Measurements from ENCODE around the gene RIN3. TPM values are rescaled to one million over a fixed set of nuclear protein-coding genes. Genes with fewer than 3 reads are reported as not detected.

RIN3 gene
- total and polyA plus RNA-seq, 2 of the 4 experiments (the other 2 are of a cell fraction), result 2.5 to 11.1 TPM

DNA sequence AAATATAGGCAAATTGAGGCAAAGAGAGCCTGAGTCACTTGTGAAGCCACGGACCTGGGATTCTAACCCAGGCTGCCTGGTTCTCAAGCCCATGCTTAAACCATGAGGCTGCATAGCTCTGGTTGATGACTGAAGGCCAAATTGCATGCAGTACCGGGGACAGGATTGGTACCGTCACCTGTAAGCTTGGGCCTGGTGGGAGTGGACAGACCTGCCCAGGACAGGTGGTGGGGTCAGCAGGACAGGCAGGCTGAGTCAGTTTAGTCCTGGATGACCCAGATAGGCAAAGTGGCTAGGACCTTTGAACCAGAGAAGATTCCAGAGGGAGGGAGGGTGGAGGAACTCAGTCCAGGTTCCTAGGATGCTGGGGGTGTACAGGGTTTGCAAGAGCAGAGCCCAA is 25.8 kb downstream of the RIN3 start:
- H3K9me1 ChIP-seq (ENCODE audit: insufficient read depth, low read length), result peaks cover 20% of the 10 kb centered on the region
- TF ChIP-seq NFE2L2 (IDR thresholded peaks at IDR 0.05; ENCODE audit: low read depth, low read length) (no peak), BHLHE40 (IDR thresholded peaks at IDR 0.05; ENCODE audit: low read depth, low read length) (no peak), MAZ (IDR thresholded peaks at IDR 0.05; ENCODE audit: borderline replicate concordance, low read depth, low read length) (no peak), FOS (IDR thresholded peaks at IDR 0.05; ENCODE audit: low read depth, low read length) (no peak)
- peak overlapping the region; percentile 91 for H2AK9ac ChIP-seq (replicated peaks; ENCODE audit: low read depth, low read length, poor library complexity)
- H3K9me3 ChIP-seq (ENCODE audit: control insufficient read depth, insufficient read depth, low read length), result no peaks in the 10 kb centered on the region
- peak overlapping the region; percentile 94 for H4K91ac ChIP-seq (ENCODE audit: insufficient read depth, low read depth, low read length)
- H4K8ac ChIP-seq (ENCODE audit: low read depth in 2 of 2, low read length in 2 of 2), result peak overlapping the region; percentile 58 to 74; a peak in 3 of 4 replicates
- H2BK20ac ChIP-seq (ENCODE audit: low read depth, low read length), result peak overlapping the region; percentile 77
- peak overlapping the region; percentile 28 for H2AFZ ChIP-seq (replicated peaks; ENCODE audit: low read length, poor library complexity)
- no peak for ATAC-seq (ENCODE audit: low read depth)
- no peak overlapping the region for H3K9ac ChIP-seq (ENCODE audit: low read depth, low read length)
- no peak overlapping the region; the same call in 1 of the 2 replicates for H3K4me2 ChIP-seq (ENCODE audit: low read depth, low read length)
- peak overlapping the region; percentile 68; the same call in 2 of the 3 replicates for H2BK15ac ChIP-seq (ENCODE audit: low read depth, low read length)
- H4K5ac ChIP-seq (ENCODE audit: low read depth, low read length), result peak overlapping the region; percentile 31
- WGBS, 2 experiments (ENCODE audit: extremely low coverage in 2 of 2, insufficient read length in 1 of 2), result 38% methylated on average over 1 of the region's 3 CpGs; no CpG with 5 or more reads in 1 of the 2 experiments
- H3K4me1 ChIP-seq (ENCODE audit: control insufficient read depth, insufficient read depth, low read length), result peaks cover 17% of the 10 kb centered on the region
- H3K18ac ChIP-seq (ENCODE audit: low read depth, low read length), result peak overlapping the region; percentile 43
- H2BK5ac ChIP-seq (ENCODE audit: low read depth, low read length, poor library complexity, severe bottlenecking), result peak overlapping the region; percentile 91
- ChIA-PET CTCF (no interaction called here), POLR2A (ENCODE audit: unreplicated experiment) (no interaction called here)
- peaks cover 16% of the 10 kb centered on the region for H4K20me1 ChIP-seq (ENCODE audit: insufficient read depth, low read length)
- peak overlapping the region; percentile 97 for H2AK5ac ChIP-seq (ENCODE audit: low read depth, low read length)
- H3K4ac ChIP-seq (ENCODE audit: low read depth, low read length), result peak overlapping the region; percentile 84
- peak overlapping the region; percentile 89 for H2BK120ac ChIP-seq (ENCODE audit: low read depth, low read length)
- peak overlapping the region; percentile 61 for H3K14ac ChIP-seq (replicated peaks; ENCODE audit: low read depth, low read length)
- in situ Hi-C loops (cut with MboI; ENCODE audit: low sequenced_read_pairs) (no loop called here), intact Hi-C loops (cut with micrococcal nuclease) (no loop called here), dilution Hi-C loops (cut with HindIII; ENCODE audit: low sequenced_read_pairs, unreplicated experiment) (no loop called here)
- DNase-seq, result peak; percentile 19
- H3K36me3 ChIP-seq (ENCODE audit: control insufficient read depth, insufficient read depth, low read length), result no peaks in the 10 kb centered on the region
- BruUV-seq (replicated peaks), result no TSS peak
- no peak overlapping the region for H3K4me3 ChIP-seq (ENCODE audit: insufficient read depth, low read depth, low read length)
- peak overlapping the region; percentile 55 for H3K23ac ChIP-seq (ENCODE audit: low read depth, low read length)
- peak overlapping the region; percentile 80 for H3K27ac ChIP-seq (ENCODE audit: insufficient read depth, low read length)
- peaks cover 33 to 70% of the 10 kb centered on the region in 2 experiments for H3K79me1 ChIP-seq (ENCODE audit: low read depth in 1 of 2, low read length in 2 of 2)
- H3K56ac ChIP-seq (ENCODE audit: extremely low read depth, insufficient read depth, low read length), result no peak overlapping the region
- H3K27me3 ChIP-seq (ENCODE audit: control insufficient read depth, insufficient read depth, low read length), result no peaks in the 10 kb centered on the region
